Measurements from ENCODE around the gene PPP3CA.

The PPP3CA gene

DNA sequence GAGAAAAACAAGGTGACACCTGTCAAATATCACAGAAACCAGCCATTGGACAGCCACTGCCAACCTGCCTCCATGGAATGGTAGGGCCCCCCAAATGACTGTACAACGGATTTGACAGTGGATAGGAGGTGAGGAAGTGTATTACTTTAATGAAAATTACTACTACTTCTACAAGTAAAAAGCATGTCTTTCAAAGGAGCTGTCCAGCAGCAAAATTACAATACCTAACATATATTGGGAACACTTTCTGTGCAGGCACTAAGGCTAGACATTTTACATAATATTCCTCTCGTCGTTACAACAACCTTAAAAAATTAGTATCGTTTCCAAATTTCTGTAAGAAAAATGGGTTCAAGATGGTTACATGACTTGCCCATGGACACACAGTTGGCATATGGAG lies 14.9 kb downstream of the PPP3CA start:
- no peak for DNase-seq (ENCODE audit: low read depth, low spot score)
- H3K4me1 ChIP-seq (ENCODE audit: control insufficient read depth, insufficient read depth, low read length), result no peaks in the 10 kb centered on the region; the same call in 1 of the 2 replicates
- H3K27me3 ChIP-seq (ENCODE audit: control insufficient read depth, insufficient read depth, low read length), result no peaks in the 10 kb centered on the region
- H3K36me3 ChIP-seq (ENCODE audit: control insufficient read depth, insufficient read depth, low read length), result no peaks in the 10 kb centered on the region
- no CpG with 5 or more reads among the region's 4 CpGs for WGBS (ENCODE audit: insufficient coverage, insufficient read length)
- H3K9me3 ChIP-seq (ENCODE audit: control insufficient read depth, insufficient read depth, low read length), result no peaks in the 10 kb centered on the region
- no peak overlapping the region for H3K27ac ChIP-seq (ENCODE audit: low read length)
- no peak overlapping the region for H3K4me3 ChIP-seq (ENCODE audit: low read length)

- no peaks in the 10 kb centered on the region; the same call in 1 of the 2 replicates for H3K4me1 ChIP-seq (ENCODE audit: control insufficient read depth, insufficient read depth, low read length)
- H3K36me3 ChIP-seq (ENCODE audit: control insufficient read depth, insufficient read depth, low read length), result no peaks in the 10 kb centered on the region
- DNase-seq (ENCODE audit: low read depth, low spot score), result no peak
- H3K27ac ChIP-seq (ENCODE audit: low read length), result no peak overlapping the region
- H3K4me3 ChIP-seq (ENCODE audit: low read length), result no peak overlapping the region
- no peaks in the 10 kb centered on the region for H3K27me3 ChIP-seq (ENCODE audit: control insufficient read depth, insufficient read depth, low read length)
- no peaks in the 10 kb centered on the region for H3K9me3 ChIP-seq (ENCODE audit: control insufficient read depth, insufficient read depth, low read length)
- no CpG with 5 or more reads among the region's 1 CpG for WGBS (ENCODE audit: insufficient coverage, insufficient read length)
Measured at GRCh38 chr4:101331017-101331416, 16.3 kb downstream of the PPP3CA start.

DNA sequence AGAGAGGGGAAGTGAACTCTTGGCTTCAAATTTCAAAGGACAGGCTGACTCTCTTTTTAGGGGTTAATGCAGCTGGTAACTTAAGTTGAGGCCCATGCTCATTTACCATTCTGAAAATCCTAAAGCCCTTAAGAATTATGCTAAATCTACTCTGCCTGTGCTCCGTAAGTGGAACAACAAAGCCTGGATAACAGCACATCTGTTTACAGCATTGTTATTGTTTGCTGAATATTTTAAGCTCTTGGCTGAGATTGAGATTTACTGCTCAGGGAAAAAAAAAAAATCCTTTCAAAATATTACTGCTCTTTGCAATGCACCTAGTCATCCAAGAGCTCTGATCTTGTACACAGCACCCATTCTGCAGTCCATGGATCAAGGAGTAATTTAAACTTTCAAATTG lies 17.7 kb downstream of the PPP3CA start:
- no peaks in the 10 kb centered on the region for H3K9me3 ChIP-seq (ENCODE audit: control insufficient read depth, insufficient read depth, low read length)
- DNase-seq (ENCODE audit: low read depth, low spot score), result no peak
- no peaks in the 10 kb centered on the region for H3K36me3 ChIP-seq (ENCODE audit: control insufficient read depth, insufficient read depth, low read length)
- no peaks in the 10 kb centered on the region for H3K27me3 ChIP-seq (ENCODE audit: control insufficient read depth, insufficient read depth, low read length)
- no peak overlapping the region for H3K27ac ChIP-seq (ENCODE audit: low read length)
- H3K4me1 ChIP-seq (ENCODE audit: control insufficient read depth, insufficient read depth, low read length), result no peaks in the 10 kb centered on the region; the same call in 1 of the 2 replicates
- no peak overlapping the region for H3K4me3 ChIP-seq (ENCODE audit: low read length)
- no CpG with 5 or more reads among the region's 1 CpG for WGBS (ENCODE audit: insufficient coverage, insufficient read length)

- H3K27me3 ChIP-seq (ENCODE audit: control insufficient read depth, insufficient read depth, low read length), result no peaks in the 10 kb centered on the region
- WGBS (ENCODE audit: insufficient coverage, insufficient read length), result no CpG with 5 or more reads among the region's 4 CpGs
- H3K36me3 ChIP-seq (ENCODE audit: control insufficient read depth, insufficient read depth, low read length), result no peaks in the 10 kb centered on the region
- no peak overlapping the region for H3K27ac ChIP-seq (ENCODE audit: low read length)
- no peak overlapping the region for H3K4me3 ChIP-seq (ENCODE audit: low read length)
- no peaks in the 10 kb centered on the region for H3K9me3 ChIP-seq (ENCODE audit: control insufficient read depth, insufficient read depth, low read length)
- DNase-seq (ENCODE audit: low read depth, low spot score), result no peak
- no peaks in the 10 kb centered on the region; the same call in 1 of the 2 replicates for H3K4me1 ChIP-seq (ENCODE audit: control insufficient read depth, insufficient read depth, low read length)
Measured at GRCh38 chr4:101328063-101328602, 19.2 kb downstream of the PPP3CA start.

DNA sequence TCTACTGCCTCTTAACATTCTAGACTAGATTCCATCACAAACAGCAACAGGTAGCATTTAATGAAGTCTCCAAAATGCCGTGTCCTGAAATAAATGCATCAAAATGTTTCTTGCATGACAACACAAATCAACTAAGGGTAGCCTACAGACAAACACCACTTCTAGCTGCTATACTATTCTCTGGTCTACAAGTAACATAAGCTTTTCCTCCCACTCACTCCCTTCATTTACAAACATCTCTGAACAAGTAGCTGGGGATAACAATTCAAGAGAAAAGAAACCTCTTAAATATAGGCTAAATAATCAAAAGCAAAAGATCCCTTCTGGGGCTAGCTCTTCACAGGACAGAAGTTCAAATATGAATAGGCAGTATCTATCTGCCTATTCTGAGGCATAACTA lies 20.8 kb downstream of the PPP3CA start:
- no peaks in the 10 kb centered on the region for H3K27me3 ChIP-seq (ENCODE audit: control insufficient read depth, insufficient read depth, low read length)
- H3K27ac ChIP-seq (ENCODE audit: low read length), result no peak overlapping the region
- no peaks in the 10 kb centered on the region for H3K9me3 ChIP-seq (ENCODE audit: control insufficient read depth, insufficient read depth, low read length)
- WGBS (ENCODE audit: insufficient coverage, insufficient read length), result no CpG with 5 or more reads among the region's 1 CpG
- DNase-seq (ENCODE audit: low read depth, low spot score), result no peak
- no peaks in the 10 kb centered on the region for H3K4me1 ChIP-seq (ENCODE audit: control insufficient read depth, insufficient read depth, low read length)
- no peaks in the 10 kb centered on the region for H3K36me3 ChIP-seq (ENCODE audit: control insufficient read depth, insufficient read depth, low read length)
- H3K4me3 ChIP-seq (ENCODE audit: low read length), result no peak overlapping the region

DNA sequence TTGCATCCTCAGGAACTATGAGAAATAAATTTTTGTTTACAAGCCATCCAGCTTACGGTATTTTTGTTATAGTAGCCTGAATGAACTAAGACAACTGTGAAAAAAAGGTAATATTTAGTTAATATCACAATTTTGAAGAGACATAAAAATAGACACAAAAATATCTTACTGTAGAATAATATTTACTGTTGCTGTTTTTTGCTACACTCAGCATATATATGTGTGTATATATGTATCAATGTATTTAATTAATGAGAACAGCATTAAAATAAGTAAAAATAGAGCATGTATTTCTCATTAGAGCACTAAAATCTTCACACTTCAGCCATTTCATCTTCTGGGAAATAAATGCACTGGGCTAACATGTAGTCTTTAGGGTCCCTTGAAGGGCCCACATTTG lies 24.6 kb downstream of the PPP3CA start:
- H3K4me1 ChIP-seq (ENCODE audit: control insufficient read depth, insufficient read depth, low read length), result no peaks in the 10 kb centered on the region
- no peak for DNase-seq (ENCODE audit: low read depth, low spot score)
- no peak overlapping the region for H3K27ac ChIP-seq (ENCODE audit: low read length)
- no CpG with 5 or more reads among the region's 1 CpG for WGBS (ENCODE audit: insufficient coverage, insufficient read length)
- H3K27me3 ChIP-seq (ENCODE audit: control insufficient read depth, insufficient read depth, low read length), result no peaks in the 10 kb centered on the region
- H3K9me3 ChIP-seq (ENCODE audit: control insufficient read depth, insufficient read depth, low read length), result no peaks in the 10 kb centered on the region
- H3K4me3 ChIP-seq (ENCODE audit: low read length), result no peak overlapping the region
- no peaks in the 10 kb centered on the region for H3K36me3 ChIP-seq (ENCODE audit: control insufficient read depth, insufficient read depth, low read length)

- Histone ChIP-seq H3K27ac (ENCODE audit: low read length) (no peak overlapping the region), H3K9me3 (ENCODE audit: control insufficient read depth, insufficient read depth, low read length) (no peaks in the 10 kb centered on the region), H3K36me3 (ENCODE audit: control insufficient read depth, insufficient read depth, low read length) (no peaks in the 10 kb centered on the region), H3K4me1 (ENCODE audit: control insufficient read depth, insufficient read depth, low read length) (no peaks in the 10 kb centered on the region), H3K4me3 (ENCODE audit: low read length) (no peak overlapping the region), H3K27me3 (ENCODE audit: control insufficient read depth, insufficient read depth, low read length) (no peaks in the 10 kb centered on the region)
- WGBS (ENCODE audit: insufficient coverage, insufficient read length), result no CpG with 5 or more reads among the region's 4 CpGs
- no peak for DNase-seq (ENCODE audit: low read depth, low spot score)
Measured at GRCh38 chr4:101321481-101322042, 25.8 kb downstream of the PPP3CA start.

- H3K27me3 ChIP-seq (ENCODE audit: control insufficient read depth, insufficient read depth, low read length), result no peaks in the 10 kb centered on the region
- no peak overlapping the region for H3K4me3 ChIP-seq (ENCODE audit: low read length)
- no CpG with 5 or more reads among the region's 3 CpGs for WGBS (ENCODE audit: insufficient coverage, insufficient read length)
- no peak for DNase-seq (ENCODE audit: low read depth, low spot score)
- H3K27ac ChIP-seq (ENCODE audit: low read length), result no peak overlapping the region
- H3K36me3 ChIP-seq (ENCODE audit: control insufficient read depth, insufficient read depth, low read length), result no peaks in the 10 kb centered on the region
- no peaks in the 10 kb centered on the region for H3K9me3 ChIP-seq (ENCODE audit: control insufficient read depth, insufficient read depth, low read length)
- H3K4me1 ChIP-seq (ENCODE audit: control insufficient read depth, insufficient read depth, low read length), result no peaks in the 10 kb centered on the region
Measured at GRCh38 chr4:101315786-101316185, 31.5 kb downstream of the PPP3CA start.

GRCh38 chr4:101315041-101315440 lies 32.3 kb downstream of the PPP3CA start:
- Histone ChIP-seq H3K36me3 (ENCODE audit: control insufficient read depth, insufficient read depth, low read length) (no peaks in the 10 kb centered on the region), H3K4me3 (ENCODE audit: low read length) (no peak overlapping the region), H3K27ac (ENCODE audit: low read length) (no peak overlapping the region), H3K4me1 (ENCODE audit: control insufficient read depth, insufficient read depth, low read length) (no peaks in the 10 kb centered on the region), H3K9me3 (ENCODE audit: control insufficient read depth, insufficient read depth, low read length) (no peaks in the 10 kb centered on the region), H3K27me3 (ENCODE audit: control insufficient read depth, insufficient read depth, low read length) (no peaks in the 10 kb centered on the region)
- DNase-seq (ENCODE audit: low read depth, low spot score), result no peak
- WGBS (ENCODE audit: insufficient coverage, insufficient read length), result no CpG with 5 or more reads among the region's 2 CpGs

- WGBS (ENCODE audit: insufficient coverage, insufficient read length), result no CpG with 5 or more reads among the region's 4 CpGs
- H3K4me1 ChIP-seq (ENCODE audit: control insufficient read depth, insufficient read depth, low read length), result no peaks in the 10 kb centered on the region; the same call in 1 of the 2 replicates
- H3K36me3 ChIP-seq (ENCODE audit: control insufficient read depth, insufficient read depth, low read length), result no peaks in the 10 kb centered on the region
- no peak for DNase-seq (ENCODE audit: low read depth, low spot score)
- H3K4me3 ChIP-seq (ENCODE audit: low read length), result no peak overlapping the region
- H3K27me3 ChIP-seq (ENCODE audit: control insufficient read depth, insufficient read depth, low read length), result no peaks in the 10 kb centered on the region
- H3K9me3 ChIP-seq (ENCODE audit: control insufficient read depth, insufficient read depth, low read length), result no peaks in the 10 kb centered on the region
- H3K27ac ChIP-seq (ENCODE audit: low read length), result no peak overlapping the region
Measured at GRCh38 chr4:101309925-101310324, 37.4 kb downstream of the PPP3CA start.

- Histone ChIP-seq H3K36me3 (ENCODE audit: control insufficient read depth, insufficient read depth, low read length) (no peaks in the 10 kb centered on the region), H3K27ac (ENCODE audit: low read length) (no peak overlapping the region), H3K4me3 (ENCODE audit: low read length) (no peak overlapping the region), H3K9me3 (ENCODE audit: control insufficient read depth, insufficient read depth, low read length) (no peaks in the 10 kb centered on the region), H3K27me3 (ENCODE audit: control insufficient read depth, insufficient read depth, low read length) (no peaks in the 10 kb centered on the region), H3K4me1 (ENCODE audit: control insufficient read depth, insufficient read depth, low read length) (no peaks in the 10 kb centered on the region; the same call in 1 of the 2 replicates)
- no CpG with 5 or more reads among the region's 2 CpGs for WGBS (ENCODE audit: insufficient coverage, insufficient read length)
- DNase-seq (ENCODE audit: low read depth, low spot score), result no peak
Measured at GRCh38 chr4:101307899-101308298, 39.4 kb downstream of the PPP3CA start.
